HCT116 (cell line): ENCODE results near the gene FAM20B. TPM values are rescaled to one million over a fixed set of nuclear protein-coding genes. Genes with fewer than 3 reads are reported as not detected.

Source experiments
- ATAC-seq: fragments of 200-7000 bp; cut with Tn5 transposase; 2 replicates; pipeline ENCODE4 v1.9.1; 2020; ENCODE audit warnings: mild to moderate bottlenecking, moderate library complexity
- BruUV-seq: library from RNA; stranded (reverse); fragments of 400-500 nt; replicated peaks from 2 replicates; lab custom pipeline; 2021; lab: Mats Ljungman, UMichigan
- CTCF ChIA-PET: fragments of 300-600 bp; sonication (Branson Sonifier 250); formaldehyde crosslinking; loops from one replicate; lab custom pipeline; 2021; ENCODE audit warnings: antibody characterized with exemption; lab: Charles Lee
- POLR2A ChIA-PET: fragments of 300-600, 350-600 bp; sonication (Branson Sonifier 250); formaldehyde crosslinking; loops from one replicate; lab custom pipeline; 2021; ENCODE audit warnings: antibody characterized with exemption; lab: Charles Lee
- RAD21 ChIA-PET, 2 experiments: fragments of 300-600 bp; sonication (Branson Sonifier 250); formaldehyde crosslinking; loops; one replicate each; lab custom pipeline; 2023; ENCODE audit warnings: low total read pairs in 2 of 2; ENCODE audit not compliant: uncharacterized antibody in 2 of 2, unreplicated experiment in 2 of 2, low non-redundant PET in 1 of 2; lab: Charles Lee
- DNase-seq: peaks from one replicate; pipeline ENCODE4 v3.0.0-alpha.2; 2010; ENCODE audit warnings: low read depth, low spot score
- H2AFZ ChIP-seq: fragments of 200-600 bp; shearing (Covaris generic), sonication (generic); 2 replicates; pipeline ENCODE4 v1.6.1; 2017; ENCODE audit warnings: low read depth, mixed run types, mixed read lengths, antibody characterized with exemption, low read length; ENCODE audit not compliant: poor library complexity, severe bottlenecking
- H3K27ac ChIP-seq: 2 replicates; pipeline ENCODE4 v1.5.1; 2012; ENCODE audit warnings: low read depth, low read length
- H3K27me3 ChIP-seq: fragments of 200-600 bp; sonication (generic); 2 replicates; pipeline ENCODE4 v1.6.1; 2016; ENCODE audit warnings: mixed run types, low read length, mixed read lengths; ENCODE audit not compliant: insufficient read depth
- H3K36me3 ChIP-seq, 2 experiments: fragments of 200-500 bp in 1 of 2; fragments of 200-600 bp in 1 of 2; sonication (Bioruptor generic) in 1 of 2; sonication (generic) in 1 of 2; 2 replicates each; pipeline versions ENCODE4 v1.5.1 to v1.6.1; 2014 to 2016; ENCODE audit warnings: low read length in 2 of 2, inconsistent platforms in 1 of 2, mixed read lengths in 1 of 2, mixed run types in 1 of 2; ENCODE audit not compliant: insufficient read depth in 2 of 2, control insufficient read depth in 1 of 2
- H3K4me1 ChIP-seq, 2 experiments: fragments of 200-600 bp in 1 of 2; sonication (generic) in 1 of 2; 2 replicates each; pipeline versions ENCODE4 v1.5.1 to v1.6.1; 2012 to 2017; ENCODE audit warnings: low read length in 2 of 2, inconsistent platforms in 1 of 2, mild to moderate bottlenecking in 1 of 2, mixed read lengths in 1 of 2, mixed run types in 1 of 2, moderate library complexity in 1 of 2; ENCODE audit not compliant: insufficient read depth in 2 of 2, control insufficient read depth in 1 of 2
- H3K4me2 ChIP-seq: fragments of 200-600 bp; sonication (generic); 2 replicates; pipeline ENCODE4 v1.6.1; 2017; ENCODE audit warnings: mixed run types, low read length, mixed read lengths
- H3K4me3 ChIP-seq, 2 experiments: fragments of 200-600 bp in 1 of 2; sonication (generic) in 1 of 2; replicated peaks in 1 of 2; 2 replicates each; pipeline ENCODE4 v1.5.1; 2011 to 2016; ENCODE audit warnings: low read length in 2 of 2, control low read depth in 1 of 2, low read depth in 1 of 2, mild to moderate bottlenecking in 1 of 2, mixed read lengths in 1 of 2, mixed run types in 1 of 2
- H3K79me2 ChIP-seq: fragments of 200-600 bp; sonication (generic); 2 replicates; pipeline ENCODE4 v1.6.1; 2017; ENCODE audit warnings: mild to moderate bottlenecking, mixed run types, low read length, moderate library complexity, mixed read lengths; ENCODE audit not compliant: insufficient read depth
- H3K9ac ChIP-seq: fragments of 200-600 bp; sonication (generic); 2 replicates; pipeline ENCODE4 v1.6.1; 2016; ENCODE audit warnings: low read length, mixed read lengths
- H3K9me2 ChIP-seq: fragments of 200-600 bp; sonication (generic), shearing (Covaris generic); 2 replicates; pipeline ENCODE4 v1.6.1; 2017; ENCODE audit warnings: mixed run types, mild to moderate bottlenecking, moderate library complexity; ENCODE audit not compliant: insufficient read depth
- H3K9me3 ChIP-seq, 2 experiments: fragments of 200-500 bp in 1 of 2; fragments of 200-600 bp in 1 of 2; sonication (Bioruptor generic) in 1 of 2; sonication (generic) in 1 of 2; 2 replicates each; pipeline ENCODE4 v1.6.1; 2014 to 2017; ENCODE audit warnings: low read length in 2 of 2, mixed read lengths in 2 of 2, inconsistent platforms in 1 of 2, low read depth in 1 of 2, mild to moderate bottlenecking in 1 of 2, mixed run types in 1 of 2, moderate library complexity in 1 of 2; ENCODE audit not compliant: control insufficient read depth in 1 of 2, insufficient read depth in 1 of 2
- H4K20me1 ChIP-seq: fragments of 200-600 bp; sonication (generic), shearing (Covaris generic); 2 replicates; pipeline ENCODE4 v1.6.1; 2017; ENCODE audit warnings: mixed run types, mild to moderate bottlenecking, moderate library complexity; ENCODE audit not compliant: insufficient read depth
- CBX3 ChIP-seq: IDR thresholded peaks from 2 replicates; pipeline ENCODE4 v1.6.1; 2012; ENCODE audit warnings: low read depth
- ELF1 ChIP-seq: IDR thresholded peaks from 2 replicates; pipeline ENCODE4 v1.6.1; 2012; ENCODE audit warnings: low read depth, borderline replicate concordance
- EZH2phosphoT487 ChIP-seq: fragments of 200-600 bp; IDR thresholded peaks from 2 replicates; pipeline ENCODE4 v1.6.1; 2018; ENCODE audit warnings: antibody characterized with exemption, borderline replicate concordance
- POLR2AphosphoS5 ChIP-seq: IDR thresholded peaks from 2 replicates; pipeline ENCODE4 v1.6.1; 2011; ENCODE audit warnings: mild to moderate bottlenecking, low read depth, low read length, moderate library complexity
- RAD21 ChIP-seq: IDR thresholded peaks from 2 replicates; pipeline ENCODE4 v1.6.1; 2012; ENCODE audit warnings: low read depth, mild to moderate bottlenecking
- REST ChIP-seq: IDR thresholded peaks from 2 replicates; pipeline ENCODE4 v1.6.1; 2012; ENCODE audit warnings: low read depth
- SRF ChIP-seq: IDR thresholded peaks from 2 replicates; pipeline ENCODE4 v1.6.1; 2012; ENCODE audit warnings: low read depth
- ZBTB33 ChIP-seq: IDR thresholded peaks from 2 replicates; pipeline ENCODE4 v1.6.1; 2011; ENCODE audit warnings: mild to moderate bottlenecking, low read length, moderate library complexity; ENCODE audit not compliant: insufficient replicate concordance; ENCODE audit errors: extremely low read depth
- ZFX ChIP-seq: fragments of 450-650 bp; IDR thresholded peaks from 2 replicates; pipeline ENCODE4 v1.6.1; 2017
- intact Hi-C: fragments of 100-400 bp; cut with micrococcal nuclease; formaldehyde crosslinking; loops from 2 replicates; pipeline ENCODE4 v1.10.0; 2022
- total RNA-seq: library from RNA; stranded (reverse); gene quantifications from one replicate; pipeline ENCODE4 v1.2.1, GENCODE V29; 2021; ENCODE audit not compliant: unreplicated experiment
- TF ChIP-seq, protein P1 (sequence below), 3 experiments: fragments of 200-600 bp in 1 of 3; sonication (generic) in 1 of 3; IDR thresholded peaks in 2 of 3; conservative IDR thresholded peaks in 1 of 3; 2 replicates each; pipeline ENCODE4 v1.5.1; 2012 to 2017; ENCODE audit warnings: low read depth in 2 of 3, low read length in 2 of 3, antibody characterized with exemption in 1 of 3, borderline replicate concordance in 1 of 3, control low read depth in 1 of 3, mild to moderate bottlenecking in 1 of 3, mixed read lengths in 1 of 3, mixed run types in 1 of 3, moderate library complexity in 1 of 3; ENCODE audit not compliant: insufficient read depth in 1 of 3

FAM20B gene
- total RNA-seq, 1 experiment from 2014 or later = 36.7 TPM

DNA sequence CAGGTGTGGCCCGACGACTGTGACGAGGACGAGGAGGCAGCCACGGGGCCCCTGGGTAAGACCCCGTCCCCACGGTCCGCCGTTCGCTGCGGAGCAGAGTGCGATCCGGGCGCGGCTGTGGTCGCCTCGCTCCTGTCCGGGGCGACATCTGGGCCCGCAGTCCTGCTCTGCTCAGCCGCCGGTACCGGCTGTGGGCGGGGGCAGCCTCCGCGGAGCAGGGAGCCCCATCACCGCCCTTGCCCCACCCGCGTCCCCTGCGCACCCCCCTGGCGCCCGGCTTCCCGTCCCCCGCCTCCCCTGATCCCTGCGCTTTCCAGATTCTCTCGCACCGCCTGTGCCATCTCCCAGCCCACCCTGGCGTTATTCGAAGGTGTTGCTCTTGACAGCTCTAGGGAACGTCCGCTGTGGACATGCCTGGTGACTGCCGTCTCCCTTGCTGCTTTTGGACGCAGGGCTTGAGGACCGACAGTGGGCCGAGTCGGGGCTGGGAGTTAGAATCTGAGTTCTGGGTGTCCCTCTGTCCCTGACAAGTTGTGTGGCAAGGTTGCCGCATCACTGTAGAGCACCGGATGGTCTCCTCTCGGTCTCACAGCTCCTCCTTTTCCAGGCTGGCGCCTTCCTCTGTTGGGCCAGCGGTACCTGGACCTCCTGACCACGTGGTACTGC, 56.8 kb downstream of the FAM20B start (continued):
- TF ChIP-seq, protein P1, sequence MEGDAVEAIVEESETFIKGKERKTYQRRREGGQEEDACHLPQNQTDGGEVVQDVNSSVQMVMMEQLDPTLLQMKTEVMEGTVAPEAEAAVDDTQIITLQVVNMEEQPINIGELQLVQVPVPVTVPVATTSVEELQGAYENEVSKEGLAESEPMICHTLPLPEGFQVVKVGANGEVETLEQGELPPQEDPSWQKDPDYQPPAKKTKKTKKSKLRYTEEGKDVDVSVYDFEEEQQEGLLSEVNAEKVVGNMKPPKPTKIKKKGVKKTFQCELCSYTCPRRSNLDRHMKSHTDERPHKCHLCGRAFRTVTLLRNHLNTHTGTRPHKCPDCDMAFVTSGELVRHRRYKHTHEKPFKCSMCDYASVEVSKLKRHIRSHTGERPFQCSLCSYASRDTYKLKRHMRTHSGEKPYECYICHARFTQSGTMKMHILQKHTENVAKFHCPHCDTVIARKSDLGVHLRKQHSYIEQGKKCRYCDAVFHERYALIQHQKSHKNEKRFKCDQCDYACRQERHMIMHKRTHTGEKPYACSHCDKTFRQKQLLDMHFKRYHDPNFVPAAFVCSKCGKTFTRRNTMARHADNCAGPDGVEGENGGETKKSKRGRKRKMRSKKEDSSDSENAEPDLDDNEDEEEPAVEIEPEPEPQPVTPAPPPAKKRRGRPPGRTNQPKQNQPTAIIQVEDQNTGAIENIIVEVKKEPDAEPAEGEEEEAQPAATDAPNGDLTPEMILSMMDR (IDR thresholded peaks at IDR 0.05 in 2 of 3, conservative IDR thresholded peaks at IDR 0.05 in 1 of 3; ENCODE audit: borderline replicate concordance in 1 of 3, insufficient read depth in 1 of 3, low read depth in 2 of 3, low read length in 2 of 3) = no peak
- TF ChIP-seq SRF (no peak), EZH2phosphoT487 (no peak), RAD21 (no peak), CBX3 (no peak), ELF1 (no peak)

GRCh38 chr1:179082999-179083335, 57.3 kb downstream of the FAM20B start:
- H3K4me3 ChIP-seq = peak overlapping the region; percentile 73 to 82
- ChIA-PET POLR2A (no interaction called here), RAD21 (interaction anchor here (0.6 to 0.7 kb wide), 2 partner anchors 110 to 155 kb away, joined by 3 to 5 read pairs; no protein-coding TSS in a partner anchor), CTCF (interaction anchor here (2.0 kb wide), 1 partner anchor 732 kb away, joined by 10 read pairs; no protein-coding TSS in a partner anchor)
- intact Hi-C loops = no loop called here
- no peaks in the 10 kb centered on the region for H3K9me2 ChIP-seq
- H3K36me3 ChIP-seq = peaks cover 0 to 12% of the 10 kb centered on the region in 2 experiments; a peak in 1 of 4 replicates
- TF ChIP-seq, protein P1 (IDR thresholded peaks at IDR 0.05 in 2 of 3, conservative IDR thresholded peaks at IDR 0.05 in 1 of 3; ENCODE audit: borderline replicate concordance in 1 of 3, insufficient read depth in 1 of 3, low read depth in 2 of 3, low read length in 2 of 3) = no peak
- TF ChIP-seq ELF1 = no peak
- TF ChIP-seq CBX3 = no peak
- TF ChIP-seq ZBTB33 = no peak
- TF ChIP-seq ZFX = no peak
- no peak for TF ChIP-seq POLR2AphosphoS5
- TF ChIP-seq REST = no peak
- H2AFZ ChIP-seq = no peak overlapping the region
- H3K79me2 ChIP-seq = peaks cover 28% of the 10 kb centered on the region
- BruUV-seq = no TSS peak
- H3K27me3 ChIP-seq = no peaks in the 10 kb centered on the region
- ATAC-seq (no peak), DNase-seq (no peak)
- no peak overlapping the region; the same call in 1 of the 2 replicates for H3K27ac ChIP-seq
- H3K9ac ChIP-seq = peak overlapping the region; percentile 88
- H3K4me1 ChIP-seq = peaks cover 0 to 23% of the 10 kb centered on the region in 2 experiments; a peak in 3 of 4 replicates
- H3K4me2 ChIP-seq = peak overlapping the region; percentile 91
- H3K9me3 ChIP-seq = no peaks in the 10 kb centered on the region
- H4K20me1 ChIP-seq = no peaks in the 10 kb centered on the region
